ENCODE results near the gene FLOT1. TPM values are rescaled to one million over a fixed set of nuclear protein-coding genes. Genes with fewer than 3 reads are reported as not detected.

Gene FLOT1
- total and polyA plus RNA-seq, 2 of the 13 experiments (the other 11 are each of a cell fraction or from before 2014, with no cell fraction given), result 82.3 to 130 TPM

DNA sequence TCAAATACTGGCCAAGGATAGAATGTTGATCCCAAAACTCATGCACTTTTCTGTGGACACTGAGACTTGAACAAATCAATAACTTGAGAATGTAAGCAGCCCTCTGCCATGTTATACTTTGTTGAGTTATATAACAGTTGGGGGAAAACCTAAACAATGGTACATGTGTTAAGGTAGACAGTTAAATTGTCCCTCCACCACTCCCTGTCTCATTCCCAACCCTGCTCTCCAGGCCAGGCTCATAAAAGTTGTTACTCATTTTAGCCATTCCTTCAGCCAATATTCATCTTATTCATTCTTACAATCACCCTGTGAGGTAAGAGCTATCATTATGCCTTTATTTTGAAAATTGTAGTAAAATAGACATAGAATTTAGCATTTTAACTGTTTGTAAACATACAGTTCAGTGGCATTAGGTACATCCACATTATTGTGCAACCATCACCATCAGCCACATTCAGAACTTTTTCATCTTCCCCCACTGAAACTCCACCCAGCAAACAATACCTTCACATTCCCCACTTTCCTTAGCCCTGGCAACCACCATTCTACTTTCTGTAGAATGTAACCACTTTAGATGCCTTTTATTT, 40.0 kb upstream of the FLOT1 start (continued):
- 0 out of 2 replicates have a peak, but pooled peaks have one; percentile 16 for TF ChIP-seq NCOR1 (IDR thresholded peaks at IDR 0.05; ENCODE audit: borderline replicate concordance, low read length)
- TF ChIP-seq AFF4 (CRISPR knock-in tag; IDR thresholded peaks at IDR 0.05), result no peak
- peak; percentile 88 for TF ChIP-seq SOX5 (CRISPR knock-in tag; IDR thresholded peaks at IDR 0.05; ENCODE audit: borderline replicate concordance)
- no peak for TF ChIP-seq E2F5 (CRISPR knock-in tag; conservative IDR thresholded peaks at IDR 0.05)
- no peak for TF ChIP-seq CEBPZ (IDR thresholded peaks at IDR 0.05; ENCODE audit: low read length)
- no peak for TF ChIP-seq NFRKB (IDR thresholded peaks at IDR 0.05)
- no peak for TF ChIP-seq ZNF317 (CRISPR knock-in tag; IDR thresholded peaks at IDR 0.05)
- no peak for TF ChIP-seq ZNF567 (CRISPR knock-in tag; IDR thresholded peaks at IDR 0.05; ENCODE audit: borderline replicate concordance)
- TF ChIP-seq, protein P1, sequence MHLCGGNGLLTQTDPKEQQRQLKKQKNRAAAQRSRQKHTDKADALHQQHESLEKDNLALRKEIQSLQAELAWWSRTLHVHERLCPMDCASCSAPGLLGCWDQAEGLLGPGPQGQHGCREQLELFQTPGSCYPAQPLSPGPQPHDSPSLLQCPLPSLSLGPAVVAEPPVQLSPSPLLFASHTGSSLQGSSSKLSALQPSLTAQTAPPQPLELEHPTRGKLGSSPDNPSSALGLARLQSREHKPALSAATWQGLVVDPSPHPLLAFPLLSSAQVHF (CRISPR knock-in tag; IDR thresholded peaks at IDR 0.05), result no peak
- TF ChIP-seq NFAT5 (CRISPR knock-in tag; IDR thresholded peaks at IDR 0.05), result no peak
- TF ChIP-seq ZNF678 (CRISPR knock-in tag; IDR thresholded peaks at IDR 0.05), result no peak
- TF ChIP-seq ZNF383 (CRISPR knock-in tag; IDR thresholded peaks at IDR 0.05; ENCODE audit: borderline replicate concordance), result no peak
- no peak for TF ChIP-seq SNAI1 (CRISPR knock-in tag; IDR thresholded peaks at IDR 0.05; ENCODE audit: borderline replicate concordance)
